B cell (primary cell): ENCODE data around the gene STK40.

Source experiments
- CTCF ChIP-seq: fragments of 200-600 bp; IDR thresholded peaks from one replicate; pipeline ENCODE4 v1.8.0; 2022; ENCODE audit warnings: antibody characterized with exemption, mild to moderate bottlenecking
- EZH2 ChIP-seq: IDR thresholded peaks from 2 replicates; pipeline ENCODE4 v1.6.1; 2012; ENCODE audit warnings: borderline replicate concordance, low read depth, mild to moderate bottlenecking, moderate library complexity, low read length; ENCODE audit not compliant: insufficient read depth, poor library complexity, severe bottlenecking

GRCh38 chr1:36320291-36320761, 65.4 kb downstream of the STK40 start:
- no peak for TF ChIP-seq EZH2
- TF ChIP-seq CTCF = no peak
